SK-N-SH treated with all-trans-retinoic acid at 6 μM for 48 hours (cell line): Measurements from ENCODE around the gene NPTX1.

Experiments used
- ARNTL ChIP-seq: fragments of 450-650 bp; formaldehyde crosslinking; IDR thresholded peaks from 2 replicates; pipeline ENCODE4 v1.5.0; 2020; ENCODE audit warnings: low read depth, mild to moderate bottlenecking, moderate library complexity, borderline replicate concordance
- CSRNP3 ChIP-seq: fragments of 250-450 bp; sonication (Bioruptor Pico); IDR thresholded peaks from 2 replicates; pipeline ENCODE4 v1.5.1; 2021; ENCODE audit warnings: mild to moderate bottlenecking, moderate library complexity
- PATZ1 ChIP-seq: fragments of 250-450 bp; sonication (Bioruptor Pico); IDR thresholded peaks from 2 replicates; pipeline ENCODE4 v1.8.0; 2020; ENCODE audit warnings: mild to moderate bottlenecking, moderate library complexity, borderline replicate concordance
- TF ChIP-seq, protein P1 (sequence below): fragments of 250-450 bp; sonication (Bioruptor Pico); IDR thresholded peaks from 2 replicates; pipeline ENCODE4 v1.5.1; 2020; ENCODE audit warnings: low read depth, mild to moderate bottlenecking, moderate library complexity
- TF ChIP-seq, protein P2 (sequence below): fragments of 250-450 bp; sonication (Bioruptor Pico); IDR thresholded peaks from 2 replicates; pipeline ENCODE4 v1.5.0; 2020; ENCODE audit warnings: mild to moderate bottlenecking, moderate library complexity

- TF ChIP-seq CSRNP3 (no peak), PATZ1 (CRISPR knock-in tag) (no peak), ARNTL (CRISPR knock-in tag) (no peak)
- TF ChIP-seq, protein P1, sequence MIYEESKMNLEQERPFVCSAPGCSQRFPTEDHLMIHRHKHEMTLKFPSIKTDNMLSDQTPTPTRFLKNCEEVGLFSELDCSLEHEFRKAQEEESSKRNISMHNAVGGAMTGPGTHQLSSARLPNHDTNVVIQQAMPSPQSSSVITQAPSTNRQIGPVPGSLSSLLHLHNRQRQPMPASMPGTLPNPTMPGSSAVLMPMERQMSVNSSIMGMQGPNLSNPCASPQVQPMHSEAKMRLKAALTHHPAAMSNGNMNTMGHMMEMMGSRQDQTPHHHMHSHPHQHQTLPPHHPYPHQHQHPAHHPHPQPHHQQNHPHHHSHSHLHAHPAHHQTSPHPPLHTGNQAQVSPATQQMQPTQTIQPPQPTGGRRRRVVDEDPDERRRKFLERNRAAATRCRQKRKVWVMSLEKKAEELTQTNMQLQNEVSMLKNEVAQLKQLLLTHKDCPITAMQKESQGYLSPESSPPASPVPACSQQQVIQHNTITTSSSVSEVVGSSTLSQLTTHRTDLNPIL (CRISPR knock-in tag), result no peak
- TF ChIP-seq, protein P2, sequence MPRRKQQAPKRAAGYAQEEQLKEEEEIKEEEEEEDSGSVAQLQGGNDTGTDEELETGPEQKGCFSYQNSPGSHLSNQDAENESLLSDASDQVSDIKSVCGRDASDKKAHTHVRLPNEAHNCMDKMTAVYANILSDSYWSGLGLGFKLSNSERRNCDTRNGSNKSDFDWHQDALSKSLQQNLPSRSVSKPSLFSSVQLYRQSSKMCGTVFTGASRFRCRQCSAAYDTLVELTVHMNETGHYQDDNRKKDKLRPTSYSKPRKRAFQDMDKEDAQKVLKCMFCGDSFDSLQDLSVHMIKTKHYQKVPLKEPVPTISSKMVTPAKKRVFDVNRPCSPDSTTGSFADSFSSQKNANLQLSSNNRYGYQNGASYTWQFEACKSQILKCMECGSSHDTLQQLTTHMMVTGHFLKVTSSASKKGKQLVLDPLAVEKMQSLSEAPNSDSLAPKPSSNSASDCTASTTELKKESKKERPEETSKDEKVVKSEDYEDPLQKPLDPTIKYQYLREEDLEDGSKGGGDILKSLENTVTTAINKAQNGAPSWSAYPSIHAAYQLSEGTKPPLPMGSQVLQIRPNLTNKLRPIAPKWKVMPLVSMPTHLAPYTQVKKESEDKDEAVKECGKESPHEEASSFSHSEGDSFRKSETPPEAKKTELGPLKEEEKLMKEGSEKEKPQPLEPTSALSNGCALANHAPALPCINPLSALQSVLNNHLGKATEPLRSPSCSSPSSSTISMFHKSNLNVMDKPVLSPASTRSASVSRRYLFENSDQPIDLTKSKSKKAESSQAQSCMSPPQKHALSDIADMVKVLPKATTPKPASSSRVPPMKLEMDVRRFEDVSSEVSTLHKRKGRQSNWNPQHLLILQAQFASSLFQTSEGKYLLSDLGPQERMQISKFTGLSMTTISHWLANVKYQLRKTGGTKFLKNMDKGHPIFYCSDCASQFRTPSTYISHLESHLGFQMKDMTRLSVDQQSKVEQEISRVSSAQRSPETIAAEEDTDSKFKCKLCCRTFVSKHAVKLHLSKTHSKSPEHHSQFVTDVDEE (CRISPR knock-in tag), result no peak
Observed at GRCh38 chr17:80433916-80434666, 42.3 kb downstream of the NPTX1 start.
